Activated T-helper 17 cell treated with anti-CD3 and anti-CD28 coated beads, Interleukin-2, amount 50 U/mL, for 72 hours (primary cell): ENCODE measurements around the gene SLIT3. TPM values are rescaled to one million over a fixed set of nuclear protein-coding genes. Genes with fewer than 3 reads are reported as not detected.

Experiments
- ATAC-seq: fragments of 150-1000 bp; cut with Tn5 transposase; replicated peaks from 2 replicates; pipeline ENCODE4 v1.10.0; 2021; ENCODE audit warnings: mild to moderate bottlenecking, moderate library complexity
- H3K27ac Mint-ChIP-seq: one replicate; pipeline ENCODE4 v1.8.0; 2022; ENCODE audit warnings: mixed read lengths
- H3K27me3 Mint-ChIP-seq: one replicate; pipeline ENCODE4 v1.8.0; 2022; ENCODE audit warnings: mixed read lengths
- H3K36me3 Mint-ChIP-seq: one replicate; pipeline ENCODE4 v1.8.0; 2022; ENCODE audit warnings: low read depth, mild to moderate bottlenecking, mixed read lengths
- H3K4me1 Mint-ChIP-seq: one replicate; pipeline ENCODE4 v1.8.0; 2022; ENCODE audit warnings: mixed read lengths
- H3K4me3 Mint-ChIP-seq: one replicate; pipeline ENCODE4 v1.8.0; 2022; ENCODE audit warnings: mild to moderate bottlenecking, mixed read lengths
- H3K9me3 Mint-ChIP-seq: one replicate; pipeline ENCODE4 v1.8.0; 2022; ENCODE audit warnings: mixed read lengths
- total RNA-seq, 2 donors: library from RNA; stranded (reverse); gene quantifications; one replicate each; pipeline ENCODE4 v1.2.3, GENCODE V29; 2022

The SLIT3 gene
- total RNA-seq, 2 donors from 2014 or later, result 0.26 TPM; not detected in 1

DNA sequence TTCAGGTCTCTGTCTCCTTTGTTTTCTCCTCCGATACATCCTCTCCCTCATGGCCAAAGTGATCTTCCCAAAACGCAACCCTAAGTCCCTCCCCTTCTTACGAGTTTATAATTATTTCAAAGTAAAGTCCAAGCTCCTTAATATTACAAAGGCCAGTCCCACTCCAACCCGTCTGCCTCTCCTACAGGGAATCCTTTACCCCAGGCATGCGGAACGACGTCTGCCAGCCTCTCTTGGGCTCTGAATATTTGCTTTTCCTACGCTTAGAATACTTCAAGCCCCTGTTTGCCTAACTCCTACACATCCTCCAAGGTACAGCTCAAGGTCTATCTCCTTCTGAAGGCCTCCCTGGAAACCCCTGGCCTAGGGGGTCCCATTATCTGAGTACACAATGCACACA, 246.4 kb downstream of the SLIT3 start:
- no peak for ATAC-seq
- peaks cover 15% of the 10 kb centered on the region for H3K27me3 Mint-ChIP-seq
- H3K27ac Mint-ChIP-seq, result no peak overlapping the region
- H3K9me3 Mint-ChIP-seq, result no peaks in the 10 kb centered on the region
- no peaks in the 10 kb centered on the region for H3K4me1 Mint-ChIP-seq
- H3K4me3 Mint-ChIP-seq, result no peak overlapping the region
- no peaks in the 10 kb centered on the region for H3K36me3 Mint-ChIP-seq

DNA sequence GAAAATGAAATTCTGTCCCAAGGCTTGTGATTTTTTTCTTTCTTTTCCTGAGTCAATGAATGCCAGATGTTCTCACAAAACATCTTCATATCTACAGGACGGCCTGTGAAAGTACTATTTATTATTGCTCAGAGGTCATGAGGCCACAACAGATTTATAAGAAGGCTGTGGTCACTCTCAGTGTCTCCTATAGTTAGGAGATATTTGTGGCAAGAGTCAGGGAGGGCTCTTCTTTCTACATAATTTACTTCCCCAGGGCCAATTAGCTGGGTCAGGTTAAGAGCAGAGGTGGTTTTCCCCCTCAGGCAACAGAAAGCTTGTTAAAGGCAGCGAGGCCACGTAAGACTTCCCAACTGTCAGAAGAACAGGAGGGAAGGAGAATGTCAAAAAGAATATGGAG, 248.7 kb downstream of the SLIT3 start:
- Mint-ChIP-seq H3K4me3 (no peak overlapping the region), H3K36me3 (no peaks in the 10 kb centered on the region), H3K27ac (no peak overlapping the region), H3K4me1 (no peaks in the 10 kb centered on the region), H3K9me3 (no peaks in the 10 kb centered on the region), H3K27me3 (peaks cover 12% of the 10 kb centered on the region)
- no peak for ATAC-seq

DNA sequence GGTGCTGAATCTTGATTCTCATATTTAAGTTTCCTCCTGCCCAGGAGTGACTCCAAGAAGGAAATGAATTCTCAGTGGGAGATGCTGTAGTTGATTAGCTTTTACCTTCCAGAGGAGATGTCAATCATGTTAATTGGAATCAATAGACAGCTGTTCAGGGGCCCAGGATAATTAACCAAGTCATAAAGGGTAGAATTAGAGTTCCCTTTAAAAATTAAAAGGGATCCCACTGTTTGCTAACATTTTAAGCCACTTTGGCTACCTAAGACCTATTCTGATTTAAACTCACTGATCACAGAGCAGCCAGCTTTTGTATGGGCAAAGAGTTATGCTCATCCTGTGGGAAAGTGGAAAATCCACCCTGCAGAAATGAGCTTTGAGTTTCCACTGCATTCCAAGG, 249.6 kb downstream of the SLIT3 start:
- Mint-ChIP-seq H3K27me3 (peaks cover 12% of the 10 kb centered on the region), H3K27ac (no peak overlapping the region), H3K4me1 (no peaks in the 10 kb centered on the region), H3K36me3 (no peaks in the 10 kb centered on the region), H3K4me3 (no peak overlapping the region), H3K9me3 (no peaks in the 10 kb centered on the region)
- ATAC-seq, result no peak

DNA sequence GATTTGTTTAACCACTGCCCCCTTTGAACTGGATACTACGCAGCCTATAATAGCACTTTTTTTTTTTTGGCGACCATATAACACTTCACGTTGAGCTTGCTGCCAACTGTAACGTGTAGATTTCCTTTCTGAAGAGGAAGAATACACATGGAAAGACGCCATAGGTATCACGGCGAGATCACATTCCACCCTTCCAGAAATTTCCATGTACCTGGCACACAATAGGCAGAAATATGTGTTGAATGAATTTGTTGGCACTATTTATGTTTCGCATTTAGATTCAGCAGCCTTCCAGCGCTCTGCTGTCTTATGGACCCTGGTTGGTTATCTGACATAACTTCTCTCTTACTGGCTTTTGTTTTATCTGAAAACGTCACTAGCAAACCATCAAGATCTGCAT, 250.3 kb downstream of the SLIT3 start:
- Mint-ChIP-seq H3K36me3 (no peaks in the 10 kb centered on the region), H3K27me3 (peaks cover 12% of the 10 kb centered on the region), H3K4me3 (no peak overlapping the region), H3K4me1 (no peaks in the 10 kb centered on the region), H3K27ac (no peak overlapping the region), H3K9me3 (no peaks in the 10 kb centered on the region)
- no peak for ATAC-seq

DNA sequence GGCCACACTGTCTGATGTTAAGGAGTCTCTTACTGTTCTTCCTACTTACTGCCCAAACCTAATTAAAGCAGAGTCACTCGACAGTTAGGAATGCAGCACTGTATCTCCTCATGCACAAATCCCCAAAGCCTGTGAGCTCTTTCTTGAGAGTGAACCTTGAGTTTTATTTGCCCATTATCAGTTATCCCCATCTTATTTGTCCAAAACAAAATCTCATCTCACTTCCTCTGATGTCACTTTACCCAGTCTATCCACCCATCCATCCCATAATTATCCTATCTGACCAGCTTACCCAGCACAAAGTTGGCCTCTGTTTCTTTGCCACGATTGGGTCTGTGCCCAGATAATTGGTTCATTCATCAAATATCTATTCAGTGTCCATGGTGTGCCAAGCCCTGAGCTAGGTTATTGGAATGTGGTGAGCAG, 250.8 kb downstream of the SLIT3 start:
- Mint-ChIP-seq H3K27ac (no peak overlapping the region), H3K36me3 (no peaks in the 10 kb centered on the region), H3K4me1 (no peaks in the 10 kb centered on the region), H3K9me3 (no peaks in the 10 kb centered on the region), H3K27me3 (peaks cover 10% of the 10 kb centered on the region), H3K4me3 (no peak overlapping the region)
- ATAC-seq, result no peak

DNA sequence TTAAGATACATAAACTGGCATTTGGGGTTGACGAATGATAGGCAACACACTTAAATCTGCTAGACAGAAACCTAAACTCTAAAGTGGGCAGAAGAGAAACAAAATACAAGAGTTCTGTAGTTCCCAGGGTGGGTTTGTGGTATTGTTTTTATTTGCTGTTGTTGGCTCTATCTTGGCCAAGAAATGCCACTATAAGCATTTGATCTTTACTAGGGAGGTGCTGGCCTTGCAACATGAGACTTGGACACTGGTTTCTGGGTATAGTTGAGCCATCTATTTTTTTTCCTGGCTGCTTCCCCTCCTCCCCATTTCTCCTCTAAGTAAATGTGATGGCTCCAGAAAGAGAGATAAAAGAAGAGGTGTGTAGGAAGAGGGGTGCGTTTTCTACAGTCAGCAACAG, 251.2 kb downstream of the SLIT3 start:
- no peaks in the 10 kb centered on the region for H3K9me3 Mint-ChIP-seq
- no peak overlapping the region for H3K4me3 Mint-ChIP-seq
- H3K4me1 Mint-ChIP-seq, result no peaks in the 10 kb centered on the region
- no peak overlapping the region for H3K27ac Mint-ChIP-seq
- no peak for ATAC-seq
- H3K27me3 Mint-ChIP-seq, result peaks cover 6% of the 10 kb centered on the region
- no peaks in the 10 kb centered on the region for H3K36me3 Mint-ChIP-seq

DNA sequence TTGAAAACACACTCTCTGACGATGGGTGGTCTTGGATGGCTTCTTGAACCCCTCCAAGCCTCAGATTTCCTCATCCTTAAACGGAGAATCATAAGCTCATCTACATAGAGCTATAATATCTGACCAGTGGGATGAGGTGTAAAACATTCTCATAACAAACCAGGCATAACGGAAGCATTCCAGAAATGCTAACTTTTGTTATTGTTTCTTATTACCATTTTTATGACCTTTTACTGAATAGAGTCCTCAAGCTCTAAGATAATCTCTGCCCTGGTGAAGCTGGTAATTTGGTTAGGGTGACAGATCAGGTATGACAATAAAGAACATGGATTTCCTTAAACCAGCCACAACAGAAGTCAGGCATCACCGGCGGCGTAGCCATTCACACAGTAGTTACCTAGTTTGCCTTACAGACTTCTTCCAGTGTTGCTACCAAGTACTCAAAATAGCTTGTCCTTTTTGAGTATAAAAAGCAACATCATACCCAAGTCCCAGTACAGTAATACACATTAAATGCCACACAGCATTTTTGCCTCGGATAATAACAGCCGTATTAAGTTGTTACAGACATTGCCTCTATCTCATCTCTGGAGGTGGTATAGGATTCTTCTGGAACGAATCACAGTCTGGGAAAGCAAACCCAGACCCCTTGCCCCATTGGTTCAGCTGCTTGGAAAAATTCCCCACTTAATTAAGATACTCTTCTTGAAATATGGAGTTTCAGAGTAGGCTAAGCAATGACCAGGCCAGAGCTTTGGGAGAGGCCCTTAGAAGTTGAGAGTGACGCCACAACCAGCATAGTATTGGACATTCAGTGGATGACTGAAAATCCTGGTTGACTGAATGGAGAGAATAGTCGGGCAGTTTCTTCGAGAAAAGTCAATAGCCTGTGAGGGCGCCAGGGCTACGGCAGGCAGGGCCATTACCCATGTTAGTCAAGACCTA, 252.5 kb downstream of the SLIT3 start:
- Mint-ChIP-seq H3K27me3 (peaks cover 4% of the 10 kb centered on the region), H3K27ac (no peak overlapping the region), H3K9me3 (no peaks in the 10 kb centered on the region), H3K36me3 (no peaks in the 10 kb centered on the region), H3K4me3 (no peak overlapping the region), H3K4me1 (no peaks in the 10 kb centered on the region)
- no peak for ATAC-seq

DNA sequence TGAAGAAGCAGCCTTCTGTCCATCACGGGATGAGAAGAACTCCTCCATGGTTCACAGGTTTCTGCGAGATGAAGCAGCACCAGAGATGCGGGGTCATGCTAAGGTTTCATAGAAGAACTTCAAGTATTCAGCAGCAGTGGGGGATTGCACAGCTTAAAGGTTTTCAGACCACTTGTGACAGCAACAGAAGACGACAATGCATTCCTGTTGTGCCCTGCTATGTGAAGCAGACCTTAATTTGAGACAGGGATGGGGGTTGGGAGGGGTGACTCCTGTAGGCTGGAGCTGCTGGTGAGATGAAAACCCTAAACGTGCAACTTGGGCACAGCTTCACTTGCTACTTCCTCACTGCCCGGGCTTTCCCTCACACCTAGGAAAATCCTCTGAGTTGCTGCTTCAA, 256.0 kb downstream of the SLIT3 start:
- no peak for ATAC-seq
- no peaks in the 10 kb centered on the region for H3K4me1 Mint-ChIP-seq
- peaks cover 4% of the 10 kb centered on the region for H3K27me3 Mint-ChIP-seq
- H3K4me3 Mint-ChIP-seq, result no peak overlapping the region
- no peaks in the 10 kb centered on the region for H3K36me3 Mint-ChIP-seq
- H3K9me3 Mint-ChIP-seq, result no peaks in the 10 kb centered on the region
- H3K27ac Mint-ChIP-seq, result no peak overlapping the region

DNA sequence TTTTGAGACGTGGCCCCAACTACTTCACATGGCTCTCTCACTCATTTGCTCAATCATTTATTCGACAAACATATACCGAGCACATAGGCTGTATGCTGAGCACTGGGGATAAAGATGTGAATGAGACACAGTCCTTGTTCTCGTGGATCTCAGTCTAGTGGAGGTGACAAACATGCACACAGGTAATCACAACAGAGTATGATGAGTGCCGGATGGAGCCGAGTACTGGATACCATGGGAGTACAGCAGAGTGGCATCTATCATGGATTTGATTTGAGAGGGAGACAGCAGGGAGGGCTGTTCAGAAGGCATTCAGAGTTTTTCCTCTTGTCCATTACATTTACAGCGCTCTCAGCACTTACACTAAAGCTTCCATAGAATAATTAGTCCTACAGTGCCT, 259.8 kb downstream of the SLIT3 start:
- Mint-ChIP-seq H3K9me3 (no peaks in the 10 kb centered on the region), H3K4me1 (no peaks in the 10 kb centered on the region), H3K4me3 (no peak overlapping the region), H3K36me3 (no peaks in the 10 kb centered on the region), H3K27ac (no peak overlapping the region), H3K27me3 (peaks cover 11% of the 10 kb centered on the region)
- no peak for ATAC-seq

DNA sequence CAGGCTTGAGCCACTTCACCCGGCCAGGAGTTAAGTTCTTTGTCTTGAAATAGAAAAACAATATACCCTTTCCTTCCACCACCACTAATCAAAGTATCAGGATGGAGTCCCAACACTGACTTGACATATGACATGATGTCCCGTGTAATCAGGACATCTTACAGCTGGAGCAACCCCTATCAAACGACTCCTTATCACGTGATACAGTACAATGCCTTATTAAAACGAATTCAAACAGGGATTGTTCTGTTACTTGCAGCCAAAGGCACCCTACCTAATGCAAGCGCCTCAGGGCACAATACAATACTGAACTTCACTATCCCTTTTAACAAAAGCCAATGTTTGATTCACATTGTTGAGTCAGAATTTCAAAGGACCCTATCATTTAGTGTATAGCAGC, 261.3 kb downstream of the SLIT3 start:
- Mint-ChIP-seq H3K36me3 (no peaks in the 10 kb centered on the region), H3K27ac (no peak overlapping the region), H3K27me3 (peaks cover 11% of the 10 kb centered on the region), H3K4me1 (no peaks in the 10 kb centered on the region), H3K9me3 (no peaks in the 10 kb centered on the region), H3K4me3 (no peak overlapping the region)
- no peak for ATAC-seq

DNA sequence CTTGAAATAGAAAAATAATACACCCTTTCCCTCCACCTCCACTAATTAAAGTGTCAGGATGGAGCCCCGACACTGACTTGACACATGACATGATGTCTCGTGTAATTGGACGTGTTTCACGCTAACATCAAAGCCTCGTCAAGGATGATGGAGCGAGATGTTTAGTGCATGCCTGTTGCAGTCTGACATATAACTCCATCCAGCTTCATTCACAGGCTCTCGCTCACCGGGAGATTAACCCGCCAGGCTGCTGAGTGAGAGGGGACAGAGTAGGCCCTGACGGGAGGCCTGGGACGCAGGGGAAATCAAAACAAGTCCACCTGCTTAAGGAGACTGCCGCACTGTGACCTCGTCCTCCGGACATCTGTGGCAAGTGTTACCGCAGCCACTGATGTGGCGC, 263.5 kb downstream of the SLIT3 start:
- H3K4me1 Mint-ChIP-seq, result no peaks in the 10 kb centered on the region
- peaks cover 11% of the 10 kb centered on the region for H3K27me3 Mint-ChIP-seq
- no peak for ATAC-seq
- H3K27ac Mint-ChIP-seq, result no peak overlapping the region
- no peaks in the 10 kb centered on the region for H3K36me3 Mint-ChIP-seq
- H3K4me3 Mint-ChIP-seq, result no peak overlapping the region
- H3K9me3 Mint-ChIP-seq, result no peaks in the 10 kb centered on the region

DNA sequence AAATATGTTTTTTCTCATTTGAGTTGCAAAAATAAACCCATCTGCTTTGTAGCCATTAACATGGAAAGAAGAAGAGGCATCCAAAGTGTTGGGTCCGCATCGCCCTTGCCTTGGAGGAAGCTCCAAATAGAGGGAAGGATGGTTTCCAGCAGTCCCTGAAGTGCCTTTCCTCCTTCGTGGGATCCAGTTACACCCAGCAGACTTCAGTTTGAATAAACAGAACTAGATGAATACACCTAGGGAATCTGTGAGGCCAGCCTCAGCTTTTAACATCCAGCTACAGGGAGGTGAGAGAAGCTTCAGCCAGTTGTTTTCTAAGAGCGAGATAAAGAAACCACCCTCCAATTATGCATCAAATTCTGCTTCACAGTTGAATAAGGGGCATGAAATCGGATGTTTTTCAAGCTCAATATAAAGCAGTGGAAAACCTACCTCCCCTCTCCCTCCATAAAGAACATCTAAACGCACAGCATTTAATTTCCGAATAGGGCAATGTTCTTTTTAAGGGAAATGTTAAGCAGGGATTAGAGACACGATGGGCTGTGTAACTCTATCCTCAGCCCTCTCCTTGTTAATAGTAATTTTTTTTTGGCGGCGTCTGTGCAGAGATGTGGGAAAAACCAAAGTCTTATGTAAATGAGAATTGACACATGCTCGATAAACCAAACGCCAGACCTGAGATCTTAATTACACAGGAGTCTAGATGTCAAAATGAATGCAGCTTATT, 264.7 kb downstream of the SLIT3 start:
- Mint-ChIP-seq H3K36me3 (no peaks in the 10 kb centered on the region), H3K4me1 (no peaks in the 10 kb centered on the region), H3K27ac (no peak overlapping the region), H3K27me3 (peaks cover 11% of the 10 kb centered on the region), H3K4me3 (no peak overlapping the region), H3K9me3 (no peaks in the 10 kb centered on the region)
- no peak for ATAC-seq

DNA sequence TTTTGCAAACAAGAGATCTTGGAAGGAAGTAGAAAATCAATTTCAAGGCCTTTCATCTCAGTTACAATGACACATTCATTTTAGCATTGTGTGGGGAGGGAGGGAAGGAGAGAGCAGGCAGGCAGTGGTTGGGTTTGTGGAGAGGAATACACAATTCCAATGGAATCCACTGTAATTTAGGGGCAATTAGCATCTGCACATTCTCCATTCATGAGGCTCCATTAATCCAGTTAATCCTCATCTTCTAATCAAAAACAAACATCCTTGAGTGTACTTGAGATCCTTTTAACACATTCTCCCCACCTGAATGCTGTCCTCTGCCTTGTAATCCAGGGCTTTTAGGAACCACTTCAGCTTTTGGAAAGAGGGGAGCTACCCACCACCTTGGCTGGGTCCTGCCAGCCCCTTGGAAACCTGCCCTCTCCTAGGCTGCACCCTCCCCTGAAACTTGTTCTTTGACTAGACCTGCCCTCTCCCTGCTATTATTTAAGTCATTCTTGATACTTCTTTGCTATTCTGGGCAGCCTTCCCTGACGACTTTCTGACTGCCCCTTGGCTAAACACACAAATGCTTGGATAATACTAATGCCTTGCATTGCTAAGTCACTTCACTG, 271.2 kb downstream of the SLIT3 start:
- no peaks in the 10 kb centered on the region for H3K36me3 Mint-ChIP-seq
- H3K27me3 Mint-ChIP-seq, result peaks cover 12% of the 10 kb centered on the region

DNA sequence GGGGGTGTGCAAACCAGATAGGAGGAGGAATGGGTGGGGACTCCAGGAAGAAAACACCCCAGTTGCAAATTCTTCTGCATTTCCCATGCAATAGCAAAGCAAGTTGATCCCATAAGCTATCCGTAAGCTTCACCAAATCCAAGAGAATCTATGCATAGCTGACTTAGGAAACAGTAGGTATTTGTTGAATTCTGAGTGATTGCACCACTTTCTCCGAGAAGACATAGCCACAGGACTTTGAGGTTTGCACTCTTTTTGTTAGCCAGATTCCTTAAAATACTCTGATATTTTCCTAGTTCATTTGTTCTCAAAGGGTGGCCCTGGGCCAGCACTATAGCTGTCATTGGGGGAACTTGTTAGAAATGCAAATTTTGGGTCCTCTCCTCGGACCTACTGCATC, 271.9 kb downstream of the SLIT3 start:
- H3K36me3 Mint-ChIP-seq, result no peaks in the 10 kb centered on the region
- H3K27me3 Mint-ChIP-seq, result peaks cover 12% of the 10 kb centered on the region
- no peaks in the 10 kb centered on the region for H3K9me3 Mint-ChIP-seq
- H3K4me3 Mint-ChIP-seq, result no peak overlapping the region
- no peak for ATAC-seq
- no peaks in the 10 kb centered on the region for H3K4me1 Mint-ChIP-seq
- H3K27ac Mint-ChIP-seq, result no peak overlapping the region

More for the DNA sequence above, 271.2 kb downstream of the SLIT3 start:
- H3K27ac Mint-ChIP-seq, result no peak overlapping the region
- H3K4me3 Mint-ChIP-seq, result no peak overlapping the region
- no peaks in the 10 kb centered on the region for H3K9me3 Mint-ChIP-seq
- ATAC-seq, result no peak
- H3K4me1 Mint-ChIP-seq, result no peaks in the 10 kb centered on the region
